H1 (cell line): Measurements from ENCODE around the gene ABCD4.

Experiments
- CHD1 ChIP-seq: IDR thresholded peaks from 2 replicates; pipeline ENCODE4 v1.6.1; 2012; ENCODE audit warnings: low read depth, low read length, improper control_type of control experiment
- EP300 ChIP-seq, 2 experiments: IDR thresholded peaks; 1 replicate in 1 of 2; 2 replicates in 1 of 2; pipeline ENCODE4 v1.6.1; 2011 to 2012; ENCODE audit warnings: low read depth in 2 of 2, low read length in 2 of 2, mild to moderate bottlenecking in 2 of 2, borderline replicate concordance in 1 of 2, inconsistent platforms in 1 of 2, moderate library complexity in 1 of 2
- EZH2 ChIP-seq: fragments of 200-600 bp; sonication (generic); IDR thresholded peaks from 2 replicates; pipeline ENCODE4 v1.7.1; 2012; ENCODE audit warnings: low read depth, mild to moderate bottlenecking, moderate library complexity, low read length, inconsistent platforms; ENCODE audit not compliant: severe bottlenecking
- NRF1 ChIP-seq: IDR thresholded peaks from 2 replicates; pipeline ENCODE4 v1.6.1; 2011; ENCODE audit warnings: mild to moderate bottlenecking, low read depth, low read length, improper control_type of control experiment
- PHF8 ChIP-seq: fragments of 200-600 bp; sonication (generic); conservative IDR thresholded peaks from 2 replicates; pipeline ENCODE4 v1.7.1; 2012; ENCODE audit warnings: low read depth, mild to moderate bottlenecking, inconsistent platforms, low read length, moderate library complexity
- POLR2A ChIP-seq, 2 experiments: IDR thresholded peaks; 1 replicate in 1 of 2; 2 replicates in 1 of 2; pipeline ENCODE4 v1.6.1; 2011; ENCODE audit warnings: low read depth in 2 of 2, low read length in 2 of 2, mild to moderate bottlenecking in 2 of 2; ENCODE audit errors: control extremely low read depth in 1 of 2
- POLR2AphosphoS5 ChIP-seq: IDR thresholded peaks from 2 replicates; pipeline ENCODE4 v1.6.1; 2011; ENCODE audit warnings: low read depth, low read length
- RBBP5 ChIP-seq: IDR thresholded peaks from 2 replicates; pipeline ENCODE4 v1.7.1; 2012; ENCODE audit warnings: low read depth, mild to moderate bottlenecking, inconsistent platforms, low read length, moderate library complexity, borderline replicate concordance
- RXRA ChIP-seq: IDR thresholded peaks from 2 replicates; pipeline ENCODE4 v1.6.1; 2011; ENCODE audit warnings: low read depth, mild to moderate bottlenecking, low read length, moderate library complexity; ENCODE audit not compliant: insufficient read depth
- SIX5 ChIP-seq: IDR thresholded peaks from 2 replicates; pipeline ENCODE4 v1.6.1; 2011; ENCODE audit warnings: mild to moderate bottlenecking, low read depth, low read length
- TEAD4 ChIP-seq: IDR thresholded peaks from 2 replicates; pipeline ENCODE4 v1.6.1; 2012; ENCODE audit warnings: low read depth, low read length, inconsistent platforms, mixed read lengths
- TF ChIP-seq, protein P1 (sequence below), 3 experiments: IDR thresholded peaks; 1 replicate in 2 of 3; 2 replicates in 1 of 3; pipeline versions ENCODE4 v1.5.1 to v1.6.1; 2011; ENCODE audit warnings: low read length in 3 of 3, mild to moderate bottlenecking in 3 of 3, inconsistent platforms in 2 of 3, low read depth in 1 of 3, moderate library complexity in 1 of 3; ENCODE audit not compliant: insufficient read depth in 1 of 3; ENCODE audit errors: control extremely low read depth in 1 of 3
- TF ChIP-seq, protein P2 (sequence below): IDR thresholded peaks from 2 replicates; pipeline ENCODE4 v1.6.1; 2011; ENCODE audit warnings: low read depth, mild to moderate bottlenecking, low read length; ENCODE audit not compliant: insufficient read depth

DNA sequence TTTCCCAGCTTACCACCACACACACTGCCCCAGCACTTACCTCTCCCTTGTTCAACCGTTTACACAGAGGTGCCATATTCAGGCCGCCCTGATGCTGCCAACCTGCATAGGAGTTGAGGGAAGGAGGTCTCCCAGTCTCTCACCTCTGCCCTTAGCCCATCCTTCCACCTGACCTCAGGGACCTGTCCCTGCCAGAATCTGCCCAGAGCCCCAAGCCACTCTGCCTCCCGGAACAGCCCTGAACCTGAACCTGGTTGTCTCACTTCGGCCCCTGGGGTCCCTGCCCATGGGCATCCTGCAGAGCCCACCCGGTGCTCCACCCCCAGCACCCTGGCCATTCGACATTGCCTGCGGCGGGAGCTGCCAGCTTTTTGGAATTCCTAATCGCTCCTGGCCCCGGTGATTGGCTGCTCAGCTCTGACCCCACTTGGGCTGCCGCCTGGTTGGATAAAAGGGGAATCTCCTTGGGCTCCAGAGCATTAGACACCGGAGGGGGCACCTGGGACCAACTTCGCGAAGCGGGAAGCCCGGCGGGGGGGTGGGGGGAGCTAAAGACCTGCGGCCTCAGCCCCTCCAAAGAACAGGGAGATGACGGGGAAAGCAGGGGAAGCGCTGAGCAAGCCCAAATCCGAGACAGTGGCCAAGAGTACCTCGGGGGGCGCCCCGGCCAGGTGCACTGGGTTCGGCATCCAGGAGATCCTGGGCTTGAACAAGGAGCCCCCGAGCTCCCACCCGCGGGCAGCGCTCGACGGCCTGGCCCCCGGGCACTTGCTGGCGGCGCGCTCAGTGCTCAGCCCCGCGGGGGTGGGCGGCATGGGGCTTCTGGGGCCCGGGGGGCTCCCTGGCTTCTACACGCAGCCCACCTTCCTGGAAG lies 63.5 kb downstream of the ABCD4 start, which contains the start of gene VSX2:
- TF ChIP-seq, protein P1, sequence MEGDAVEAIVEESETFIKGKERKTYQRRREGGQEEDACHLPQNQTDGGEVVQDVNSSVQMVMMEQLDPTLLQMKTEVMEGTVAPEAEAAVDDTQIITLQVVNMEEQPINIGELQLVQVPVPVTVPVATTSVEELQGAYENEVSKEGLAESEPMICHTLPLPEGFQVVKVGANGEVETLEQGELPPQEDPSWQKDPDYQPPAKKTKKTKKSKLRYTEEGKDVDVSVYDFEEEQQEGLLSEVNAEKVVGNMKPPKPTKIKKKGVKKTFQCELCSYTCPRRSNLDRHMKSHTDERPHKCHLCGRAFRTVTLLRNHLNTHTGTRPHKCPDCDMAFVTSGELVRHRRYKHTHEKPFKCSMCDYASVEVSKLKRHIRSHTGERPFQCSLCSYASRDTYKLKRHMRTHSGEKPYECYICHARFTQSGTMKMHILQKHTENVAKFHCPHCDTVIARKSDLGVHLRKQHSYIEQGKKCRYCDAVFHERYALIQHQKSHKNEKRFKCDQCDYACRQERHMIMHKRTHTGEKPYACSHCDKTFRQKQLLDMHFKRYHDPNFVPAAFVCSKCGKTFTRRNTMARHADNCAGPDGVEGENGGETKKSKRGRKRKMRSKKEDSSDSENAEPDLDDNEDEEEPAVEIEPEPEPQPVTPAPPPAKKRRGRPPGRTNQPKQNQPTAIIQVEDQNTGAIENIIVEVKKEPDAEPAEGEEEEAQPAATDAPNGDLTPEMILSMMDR (IDR thresholded peaks at IDR 0.05; ENCODE audit: control extremely low read depth in 1 of 3, insufficient read depth in 1 of 3, low read depth in 1 of 3, low read length in 3 of 3): no peak
- no peak for TF ChIP-seq RXRA
- no peak for TF ChIP-seq POLR2A (IDR thresholded peaks at IDR 0.05; ENCODE audit: control extremely low read depth in 1 of 2, low read depth in 2 of 2, low read length in 2 of 2)
- no peak for TF ChIP-seq EP300 (IDR thresholded peaks at IDR 0.05; ENCODE audit: borderline replicate concordance in 1 of 2, low read depth in 2 of 2, low read length in 2 of 2)
- no peak for TF ChIP-seq CHD1
- TF ChIP-seq RBBP5: no peak
- TF ChIP-seq TEAD4: no peak
- TF ChIP-seq POLR2AphosphoS5: no peak
- no peak for TF ChIP-seq PHF8
- no peak for TF ChIP-seq EZH2
- TF ChIP-seq, protein P2, sequence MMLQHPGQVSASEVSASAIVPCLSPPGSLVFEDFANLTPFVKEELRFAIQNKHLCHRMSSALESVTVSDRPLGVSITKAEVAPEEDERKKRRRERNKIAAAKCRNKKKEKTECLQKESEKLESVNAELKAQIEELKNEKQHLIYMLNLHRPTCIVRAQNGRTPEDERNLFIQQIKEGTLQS: no peak
- TF ChIP-seq SIX5: no peak
- TF ChIP-seq NRF1: no peak
